Measurements from ENCODE around the gene ITPK1.

ITPK1 gene

DNA sequence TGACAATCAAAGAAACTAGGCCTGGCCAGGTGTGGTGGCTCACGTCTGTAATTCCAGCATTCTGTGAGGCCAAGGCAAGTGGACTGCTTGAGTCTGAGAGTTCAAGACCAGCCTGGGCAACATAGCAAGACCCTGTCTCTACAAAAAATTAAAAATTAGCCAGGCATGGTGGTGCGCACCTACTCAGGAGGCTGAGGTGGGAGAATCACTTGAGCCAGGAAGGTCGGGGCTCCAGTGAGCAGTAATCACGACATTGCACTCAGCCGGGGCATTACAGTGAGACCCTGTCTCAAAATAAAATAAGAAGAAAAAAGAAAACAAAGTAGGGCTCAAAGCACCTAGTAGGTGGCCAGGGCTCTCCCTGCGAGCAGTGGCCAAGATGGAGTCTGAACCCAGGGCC is 113.7 kb downstream of the ITPK1 start:
- TF ChIP-seq, protein P1, sequence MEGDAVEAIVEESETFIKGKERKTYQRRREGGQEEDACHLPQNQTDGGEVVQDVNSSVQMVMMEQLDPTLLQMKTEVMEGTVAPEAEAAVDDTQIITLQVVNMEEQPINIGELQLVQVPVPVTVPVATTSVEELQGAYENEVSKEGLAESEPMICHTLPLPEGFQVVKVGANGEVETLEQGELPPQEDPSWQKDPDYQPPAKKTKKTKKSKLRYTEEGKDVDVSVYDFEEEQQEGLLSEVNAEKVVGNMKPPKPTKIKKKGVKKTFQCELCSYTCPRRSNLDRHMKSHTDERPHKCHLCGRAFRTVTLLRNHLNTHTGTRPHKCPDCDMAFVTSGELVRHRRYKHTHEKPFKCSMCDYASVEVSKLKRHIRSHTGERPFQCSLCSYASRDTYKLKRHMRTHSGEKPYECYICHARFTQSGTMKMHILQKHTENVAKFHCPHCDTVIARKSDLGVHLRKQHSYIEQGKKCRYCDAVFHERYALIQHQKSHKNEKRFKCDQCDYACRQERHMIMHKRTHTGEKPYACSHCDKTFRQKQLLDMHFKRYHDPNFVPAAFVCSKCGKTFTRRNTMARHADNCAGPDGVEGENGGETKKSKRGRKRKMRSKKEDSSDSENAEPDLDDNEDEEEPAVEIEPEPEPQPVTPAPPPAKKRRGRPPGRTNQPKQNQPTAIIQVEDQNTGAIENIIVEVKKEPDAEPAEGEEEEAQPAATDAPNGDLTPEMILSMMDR (conservative IDR thresholded peaks at IDR 0.05; ENCODE audit: low read depth, low read length) = no peak

DNA sequence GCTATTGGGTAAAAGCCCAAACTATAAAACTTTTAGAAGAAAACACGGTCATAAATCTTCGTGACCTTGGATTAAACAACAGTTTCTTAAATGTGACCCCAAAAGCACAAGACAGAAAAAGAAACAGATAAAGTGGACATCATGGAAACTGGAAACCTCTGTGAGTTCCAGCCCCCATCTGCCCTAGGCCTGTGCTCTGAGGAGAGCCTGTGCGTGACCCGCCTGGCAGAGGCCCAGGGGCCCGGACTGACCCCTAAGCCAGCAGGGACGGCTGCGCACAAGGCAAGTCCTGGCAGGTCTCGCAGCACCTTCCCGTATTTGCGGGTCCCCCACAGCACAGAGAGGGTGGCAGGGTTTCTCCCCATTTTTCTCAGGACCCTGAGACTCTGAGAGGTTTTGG is 116.8 kb downstream of the ITPK1 start:
- peaks cover 30% of the 10 kb centered on the region for H3K4me1 ChIP-seq (ENCODE audit: low read depth, poor library complexity, severe bottlenecking)
- H3K79me2 ChIP-seq (ENCODE audit: insufficient read depth, low read depth) = no peaks in the 10 kb centered on the region
- H3K27ac ChIP-seq = no peak overlapping the region
- H2AFZ ChIP-seq (ENCODE audit: low read depth) = no peak overlapping the region
- H3K4me3 ChIP-seq (IDR thresholded peaks at IDR 0.05; ENCODE audit: insufficient read depth, low read depth, low read length) = no peak overlapping the region
- no peak overlapping the region for H3K4me2 ChIP-seq
- H4K20me1 ChIP-seq (ENCODE audit: insufficient read depth) = no peaks in the 10 kb centered on the region
- TF ChIP-seq, protein P1 (conservative IDR thresholded peaks at IDR 0.05; ENCODE audit: low read depth, low read length) = no peak
- no peaks in the 10 kb centered on the region for H3K36me3 ChIP-seq (ENCODE audit: insufficient read depth)
- no peaks in the 10 kb centered on the region for H3K27me3 ChIP-seq (ENCODE audit: insufficient read depth, low read depth)
- no peak overlapping the region for H3K9ac ChIP-seq

More for the DNA sequence above, 113.7 kb downstream of the ITPK1 start:
- Histone ChIP-seq H3K4me3 (IDR thresholded peaks at IDR 0.05; ENCODE audit: insufficient read depth, low read depth, low read length) (no peak overlapping the region), H3K4me1 (ENCODE audit: low read depth, poor library complexity, severe bottlenecking) (peaks cover 53% of the 10 kb centered on the region), H3K27me3 (ENCODE audit: insufficient read depth, low read depth) (no peaks in the 10 kb centered on the region), H4K20me1 (ENCODE audit: insufficient read depth) (no peaks in the 10 kb centered on the region), H3K27ac (peak overlapping the region; percentile 81), H3K4me2 (peak overlapping the region; percentile 90), H2AFZ (ENCODE audit: low read depth) (no peak overlapping the region), H3K79me2 (ENCODE audit: insufficient read depth, low read depth) (no peaks in the 10 kb centered on the region), H3K9ac (peak overlapping the region; percentile 22; the same call in 1 of the 2 replicates), H3K36me3 (ENCODE audit: insufficient read depth) (no peaks in the 10 kb centered on the region)

DNA sequence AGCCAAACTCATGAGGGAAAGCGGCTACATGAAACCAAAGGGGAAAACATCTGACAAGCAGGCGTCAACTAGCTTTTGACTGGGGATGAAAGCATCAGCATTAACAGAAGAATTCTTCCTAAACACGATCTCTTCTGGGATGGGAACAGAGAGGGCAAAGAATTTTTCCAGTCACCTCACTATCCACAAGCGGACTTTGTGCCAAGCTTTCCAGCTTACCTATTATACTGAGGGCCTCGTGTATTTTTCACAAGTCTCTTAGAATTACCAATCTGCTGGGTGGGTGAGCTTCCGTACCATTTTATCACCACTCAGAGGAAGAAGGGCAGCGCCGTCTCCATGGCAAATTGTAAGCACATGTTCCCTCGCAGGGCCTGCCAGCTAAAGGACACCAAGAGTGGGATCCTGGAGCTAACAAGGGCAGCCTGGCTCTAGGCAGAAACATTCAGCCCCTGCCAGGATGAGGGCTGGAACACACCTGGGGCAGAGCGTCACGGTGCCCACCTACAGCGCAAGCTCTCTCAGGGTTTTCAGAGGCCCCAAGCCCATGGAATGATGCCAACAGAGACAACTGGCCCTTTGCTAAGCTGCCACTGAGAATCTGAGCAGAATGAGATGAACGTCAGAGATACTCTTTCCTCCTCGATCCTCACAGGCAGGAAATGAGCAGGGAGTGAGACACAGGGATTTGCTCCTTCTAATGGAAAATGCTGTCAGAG is 118.2 kb downstream of the ITPK1 start:
- Histone ChIP-seq H3K4me3 (IDR thresholded peaks at IDR 0.05; ENCODE audit: insufficient read depth, low read depth, low read length) (no peak overlapping the region), H3K4me2 (no peak overlapping the region), H2AFZ (ENCODE audit: low read depth) (no peak overlapping the region), H3K4me1 (ENCODE audit: low read depth, poor library complexity, severe bottlenecking) (peaks cover 15% of the 10 kb centered on the region), H3K9ac (no peak overlapping the region), H3K27me3 (ENCODE audit: insufficient read depth, low read depth) (no peaks in the 10 kb centered on the region), H4K20me1 (ENCODE audit: insufficient read depth) (no peaks in the 10 kb centered on the region), H3K27ac (no peak overlapping the region), H3K79me2 (ENCODE audit: insufficient read depth, low read depth) (no peaks in the 10 kb centered on the region), H3K36me3 (ENCODE audit: insufficient read depth) (no peaks in the 10 kb centered on the region)
- TF ChIP-seq, protein P1 (conservative IDR thresholded peaks at IDR 0.05; ENCODE audit: low read depth, low read length) = no peak

DNA sequence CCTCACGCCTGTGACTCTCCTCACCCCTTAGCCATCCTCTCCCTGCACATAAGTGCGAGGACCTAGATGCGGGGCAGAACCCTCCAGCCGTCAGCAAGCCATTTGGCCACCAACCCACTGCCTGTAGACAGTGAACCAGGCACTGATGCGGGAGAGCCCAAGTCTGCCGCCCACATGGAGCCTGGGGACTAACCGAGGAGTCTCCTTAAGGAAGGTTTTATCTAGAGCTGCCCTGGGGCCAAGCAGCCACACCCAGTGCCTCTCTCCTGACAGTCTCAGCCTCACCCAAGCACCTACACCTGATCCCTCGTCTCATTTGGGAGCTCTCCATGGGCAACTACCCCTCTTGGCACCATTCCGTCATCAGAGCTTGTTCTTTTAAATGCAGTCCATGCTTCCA is 120.1 kb downstream of the ITPK1 start:
- Histone ChIP-seq H3K36me3 (ENCODE audit: insufficient read depth) (no peaks in the 10 kb centered on the region), H3K4me3 (IDR thresholded peaks at IDR 0.05; ENCODE audit: insufficient read depth, low read depth, low read length) (no peak overlapping the region), H3K4me2 (no peak overlapping the region), H4K20me1 (ENCODE audit: insufficient read depth) (no peaks in the 10 kb centered on the region), H3K79me2 (ENCODE audit: insufficient read depth, low read depth) (no peaks in the 10 kb centered on the region), H2AFZ (ENCODE audit: low read depth) (no peak overlapping the region), H3K27ac (no peak overlapping the region), H3K9ac (no peak overlapping the region), H3K27me3 (ENCODE audit: insufficient read depth, low read depth) (no peaks in the 10 kb centered on the region), H3K4me1 (ENCODE audit: low read depth, poor library complexity, severe bottlenecking) (no peaks in the 10 kb centered on the region)
- TF ChIP-seq, protein P1 (conservative IDR thresholded peaks at IDR 0.05; ENCODE audit: low read depth, low read length) = no peak

All from KMS-11 (cell line).